IPS-18a (cell line): ENCODE results near the gene CXXC5.
"Not testable (repeated sequence)": the region's sequence is repeated elsewhere in the genome, so short reads cannot be mapped to it uniquely, and the experiment has no call there.

Experiments used
- H3K27ac ChIP-seq: one replicate; pipeline ENCODE4 v1.5.1; 2013; ENCODE audit warnings: low read length
- H3K27me3 ChIP-seq: one replicate; pipeline ENCODE4 v1.6.1; 2013; ENCODE audit warnings: mild to moderate bottlenecking, low read length; ENCODE audit not compliant: control insufficient read depth, insufficient read depth
- H3K36me3 ChIP-seq: one replicate; pipeline ENCODE4 v1.6.1; 2013; ENCODE audit warnings: low read depth, low read length; ENCODE audit not compliant: control insufficient read depth
- H3K4me1 ChIP-seq: one replicate; pipeline ENCODE4 v1.6.1; 2013; ENCODE audit warnings: low read depth, low read length; ENCODE audit not compliant: control insufficient read depth
- H3K4me3 ChIP-seq: one replicate; pipeline ENCODE4 v1.5.1; 2013; ENCODE audit warnings: low read length
- H3K9ac ChIP-seq: one replicate; pipeline ENCODE4 v1.6.1; 2013; ENCODE audit warnings: mild to moderate bottlenecking, low read length, moderate library complexity
- H3K9me3 ChIP-seq: one replicate; pipeline ENCODE4 v1.6.1; 2013; ENCODE audit warnings: low read depth, low read length; ENCODE audit not compliant: control insufficient read depth

Gene CXXC5

GRCh38 chr5:139709582-139710318, 61.6 kb downstream of the CXXC5 start:
- Histone ChIP-seq H3K36me3 (no peaks in the 10 kb centered on the region), H3K9me3 (no peaks in the 10 kb centered on the region), H3K9ac (peak overlapping the region; percentile 72), H3K27ac (peak overlapping the region; percentile 60), H3K27me3 (peaks cover 23% of the 10 kb centered on the region), H3K4me1 (peaks cover 35% of the 10 kb centered on the region), H3K4me3 (peak overlapping the region; percentile 76)

DNA sequence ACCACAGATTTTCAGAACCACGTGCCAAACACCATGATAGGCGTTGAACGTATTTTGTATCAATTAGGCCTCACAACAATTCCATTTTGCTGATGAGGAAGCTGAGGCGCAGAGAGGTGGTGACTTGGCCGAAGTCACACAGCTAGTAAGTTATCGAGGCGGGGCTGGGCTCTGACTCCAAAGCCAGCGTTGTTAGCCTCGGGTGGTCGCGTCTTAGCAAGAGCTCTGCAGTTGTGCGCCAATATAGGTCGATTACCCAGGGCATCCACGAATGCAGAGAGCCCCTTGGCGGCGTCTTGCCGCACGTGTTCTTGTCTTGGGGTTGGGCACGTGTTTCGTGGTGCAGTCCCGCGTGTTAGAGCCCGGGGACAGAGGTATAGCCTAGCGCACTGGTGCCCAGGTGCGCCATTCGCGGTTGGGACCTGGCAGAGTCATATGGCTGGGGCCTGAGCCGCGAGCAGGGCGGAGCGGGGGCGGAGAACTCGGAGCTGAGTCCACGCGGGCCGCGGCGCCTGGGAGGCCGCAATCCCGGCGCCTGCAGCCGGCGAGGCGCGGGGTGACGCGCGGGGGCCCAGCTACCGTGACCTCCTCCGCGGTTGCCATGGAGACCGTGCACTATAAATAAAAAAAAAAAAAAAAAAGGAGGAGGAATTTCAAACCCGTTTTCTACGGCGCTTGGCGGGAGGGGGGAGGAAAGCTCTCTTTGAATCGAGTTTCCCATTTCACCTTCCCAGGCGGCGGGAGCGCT, 62.3 kb downstream of the CXXC5 start:
- peak overlapping the region; percentile 72 for H3K9ac ChIP-seq
- H3K4me3 ChIP-seq: peak overlapping the region; percentile 76
- peak overlapping the region; percentile 60 for H3K27ac ChIP-seq
- H3K4me1 ChIP-seq: peaks cover 35% of the 10 kb centered on the region
- peaks cover 18% of the 10 kb centered on the region for H3K27me3 ChIP-seq
- H3K36me3 ChIP-seq: no peaks in the 10 kb centered on the region
- H3K9me3 ChIP-seq: no peaks in the 10 kb centered on the region

- H3K4me3 ChIP-seq: peak overlapping the region; percentile 76
- H3K27me3 ChIP-seq: peaks cover 18% of the 10 kb centered on the region
- H3K4me1 ChIP-seq: peaks cover 35% of the 10 kb centered on the region
- H3K27ac ChIP-seq: peak overlapping the region; percentile 21
- H3K36me3 ChIP-seq: no peaks in the 10 kb centered on the region
- H3K9ac ChIP-seq: peak overlapping the region; percentile 72
- H3K9me3 ChIP-seq: no peaks in the 10 kb centered on the region
Observed at GRCh38 chr5:139711067-139711905, 63.1 kb downstream of the CXXC5 start.

DNA sequence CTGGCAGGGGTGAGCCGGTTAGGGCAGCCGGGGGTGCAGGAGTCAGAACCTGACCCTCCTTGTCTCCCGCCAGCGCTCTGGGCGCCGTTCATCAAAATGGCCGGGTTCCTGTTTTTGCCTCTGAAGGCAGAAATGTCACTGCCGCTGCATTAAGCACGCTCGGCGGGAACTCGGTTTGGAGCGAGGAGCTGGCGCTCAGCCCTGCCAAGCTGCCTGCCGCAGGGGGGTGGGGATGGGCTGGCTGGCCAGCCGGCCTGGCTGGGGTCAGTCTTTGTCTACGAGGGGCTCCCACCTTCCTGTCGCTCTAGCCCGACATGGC, 63.7 kb downstream of the CXXC5 start:
- Histone ChIP-seq H3K27ac (peak overlapping the region; percentile 21), H3K4me3 (peak overlapping the region; percentile 76), H3K9me3 (no peaks in the 10 kb centered on the region), H3K27me3 (peaks cover 18% of the 10 kb centered on the region), H3K9ac (peak overlapping the region; percentile 61), H3K36me3 (no peaks in the 10 kb centered on the region), H3K4me1 (peaks cover 35% of the 10 kb centered on the region)

- peaks cover 31% of the 10 kb centered on the region for H3K4me1 ChIP-seq
- H3K9ac ChIP-seq: peak overlapping the region; percentile 61
- H3K36me3 ChIP-seq: no peaks in the 10 kb centered on the region
- no peaks in the 10 kb centered on the region for H3K9me3 ChIP-seq
- H3K4me3 ChIP-seq: peak overlapping the region; percentile 76
- no peak overlapping the region for H3K27ac ChIP-seq
- peaks cover 18% of the 10 kb centered on the region for H3K27me3 ChIP-seq
Observed at GRCh38 chr5:139712412-139712811, 64.3 kb downstream of the CXXC5 start.

DNA sequence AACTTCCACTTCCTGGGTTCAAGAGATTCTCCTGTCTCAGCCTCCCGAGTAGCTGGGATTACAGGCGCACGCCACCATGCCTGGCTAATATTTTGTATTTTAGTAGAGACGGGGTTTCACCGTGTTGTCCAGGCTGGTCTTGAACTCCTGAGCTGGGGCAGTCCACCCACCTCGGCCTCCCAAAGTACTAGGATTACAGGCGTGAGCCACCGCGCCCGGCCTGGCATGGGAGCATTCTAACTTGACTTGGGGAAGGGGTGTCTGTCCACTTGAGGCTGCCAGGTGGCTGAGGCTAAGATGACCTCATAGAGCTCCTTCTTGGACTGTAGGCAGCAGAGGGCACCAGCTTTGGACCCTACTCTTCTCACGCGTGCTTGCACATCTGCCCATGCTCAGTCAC, 65.7 kb downstream of the CXXC5 start:
- H3K9me3 ChIP-seq, H3K9ac ChIP-seq, H3K4me3 ChIP-seq, H3K36me3 ChIP-seq, H3K27ac ChIP-seq: not testable (repeated sequence)
- peaks cover 16% of the 10 kb centered on the region for H3K4me1 ChIP-seq
- peaks cover 18% of the 10 kb centered on the region for H3K27me3 ChIP-seq

GRCh38 chr5:139717221-139717620, 69.1 kb downstream of the CXXC5 start:
- Histone ChIP-seq H3K4me1 (peaks cover 4% of the 10 kb centered on the region), H3K27ac (no peak overlapping the region), H3K9me3 (peaks cover 5% of the 10 kb centered on the region), H3K27me3 (peaks cover 12% of the 10 kb centered on the region), H3K9ac (no peak overlapping the region), H3K36me3 (no peaks in the 10 kb centered on the region), H3K4me3 (no peak overlapping the region)

DNA sequence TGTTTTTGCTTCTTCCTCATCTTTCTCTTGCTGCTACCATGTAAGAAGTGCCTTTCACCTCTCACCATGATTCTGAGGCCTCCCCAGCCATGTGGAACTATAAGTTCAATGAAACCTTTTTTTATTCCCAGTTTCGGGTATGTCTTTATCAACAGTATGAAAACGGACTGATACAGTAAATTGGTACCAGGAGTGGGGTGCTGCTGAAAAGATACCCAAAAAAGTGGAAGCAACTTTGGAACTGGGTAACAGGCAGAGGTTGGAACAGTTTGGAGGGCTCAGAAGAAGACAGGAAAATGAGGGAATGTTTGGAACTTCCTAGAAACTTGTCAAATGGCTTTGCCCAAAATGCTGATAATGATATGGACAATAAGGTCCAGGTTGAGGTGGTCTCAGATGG, 70.3 kb downstream of the CXXC5 start:
- H3K9ac ChIP-seq, H3K9me3 ChIP-seq, H3K4me1 ChIP-seq, H3K4me3 ChIP-seq, H3K27ac ChIP-seq, H3K36me3 ChIP-seq, H3K27me3 ChIP-seq: not testable (repeated sequence)

GRCh38 chr5:139719970-139720369, 71.8 kb downstream of the CXXC5 start:
- not testable (repeated sequence) for H3K27ac ChIP-seq, H3K4me3 ChIP-seq, H3K9me3 ChIP-seq, H3K4me1 ChIP-seq, H3K36me3 ChIP-seq, H3K27me3 ChIP-seq, H3K9ac ChIP-seq

DNA sequence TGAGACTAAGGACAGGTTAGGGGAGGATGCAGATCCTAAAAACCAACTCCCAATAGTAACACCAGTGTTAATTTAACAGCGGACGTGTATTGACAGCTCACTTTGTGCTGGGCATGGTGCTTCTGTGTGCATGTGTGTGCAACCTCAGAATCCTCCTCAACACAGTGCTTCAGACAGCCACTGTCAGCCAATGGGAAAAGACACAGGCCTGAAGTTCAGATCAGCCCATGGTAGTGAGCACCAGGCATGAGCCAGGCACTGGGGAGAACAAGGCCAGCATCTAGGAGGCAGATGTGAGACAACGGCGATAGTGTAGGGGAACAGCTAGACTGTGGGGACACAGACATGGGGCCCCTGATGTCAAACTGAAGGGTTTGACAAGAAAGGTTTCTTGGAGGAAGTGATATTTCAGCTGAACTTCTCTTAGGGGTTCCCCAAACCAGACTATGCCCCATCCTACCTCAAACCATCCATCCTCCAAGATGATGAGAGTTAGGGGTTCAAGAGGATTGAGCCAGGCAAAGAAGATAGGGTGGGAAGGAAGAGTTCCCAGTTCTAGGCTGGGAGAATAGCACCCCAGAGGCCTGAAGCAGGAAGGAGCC, 75.9 kb downstream of the CXXC5 start:
- H3K27ac ChIP-seq: no peak overlapping the region

DNA sequence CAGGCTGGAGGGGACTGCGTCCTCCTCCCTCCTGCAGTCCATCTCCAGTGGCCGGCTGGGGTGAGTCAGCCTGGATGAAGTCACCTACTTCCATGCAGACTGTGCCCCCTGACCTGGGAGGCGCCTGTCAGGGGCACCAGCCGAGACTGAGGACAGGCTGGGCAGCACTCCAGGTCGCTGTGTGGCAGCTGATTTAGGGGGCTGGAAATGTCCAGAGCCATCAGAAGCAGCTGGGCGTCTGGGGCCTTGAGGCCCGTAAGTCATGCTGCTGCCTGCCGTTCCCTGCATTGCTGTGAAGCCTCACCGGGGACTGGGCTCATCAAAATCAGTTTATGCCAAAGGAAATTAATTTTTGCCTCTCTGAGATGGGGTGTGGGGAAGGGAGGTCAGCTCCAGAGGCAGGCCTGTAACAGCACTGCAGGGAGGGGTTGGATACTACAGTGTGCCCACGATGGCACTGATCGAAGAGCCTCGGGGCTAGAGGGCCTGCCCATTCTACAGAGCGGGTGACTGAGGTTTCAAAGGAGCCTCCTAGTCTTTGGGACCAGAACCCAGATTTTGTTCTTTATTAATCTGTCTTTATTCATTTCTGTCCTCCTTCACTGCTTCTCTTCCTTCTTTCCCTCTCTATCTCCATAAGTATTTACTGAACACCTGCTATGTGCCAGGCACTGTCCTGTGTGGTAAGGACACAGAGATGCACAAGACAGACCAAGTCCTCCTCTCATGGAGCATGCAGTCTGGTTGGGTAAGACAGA, 77.1 kb downstream of the CXXC5 start:
- no peaks in the 10 kb centered on the region for H3K9me3 ChIP-seq
- no peaks in the 10 kb centered on the region for H3K36me3 ChIP-seq
- no peaks in the 10 kb centered on the region for H3K27me3 ChIP-seq
- H3K4me3 ChIP-seq: no peak overlapping the region
- H3K4me1 ChIP-seq: no peaks in the 10 kb centered on the region
- H3K27ac ChIP-seq: no peak overlapping the region
- no peak overlapping the region for H3K9ac ChIP-seq

More for the DNA sequence above, 75.9 kb downstream of the CXXC5 start:
- H3K9me3 ChIP-seq: no peaks in the 10 kb centered on the region
- no peaks in the 10 kb centered on the region for H3K36me3 ChIP-seq
- no peak overlapping the region for H3K4me3 ChIP-seq
- no peak overlapping the region for H3K9ac ChIP-seq
- H3K4me1 ChIP-seq: no peaks in the 10 kb centered on the region
- no peaks in the 10 kb centered on the region for H3K27me3 ChIP-seq
